Cardiac fibroblast (primary cell): ENCODE data around the gene HOXA7.
A peak's percentile ranks its signal among the peaks of the same experiment; 100 is the strongest.

Experiments used
- DNase-seq, 2 donors: peaks; one replicate each; pipeline versions ENCODE4 v3.0.0 to v3.0.0-alpha.2; 2010; ENCODE audit warnings: low read depth in 2 of 2
- H3K4me3 ChIP-seq, 2 donors: replicated peaks in 1 of 2; 1 replicate in 1 of 2; 2 replicates in 1 of 2; pipeline ENCODE4 v1.5.1; 2011; ENCODE audit warnings: low read depth in 2 of 2, low read length in 2 of 2, mild to moderate bottlenecking in 2 of 2, moderate library complexity in 1 of 2
- CTCF ChIP-seq: IDR thresholded peaks from one replicate; pipeline ENCODE4 v1.5.1; 2011; ENCODE audit warnings: low read depth, mild to moderate bottlenecking, low read length, inconsistent platforms

Gene HOXA7

GRCh38 chr7:27163288-27164044 lies 7.0 kb upstream of the HOXA7 start:
- DNase-seq = no peak
- no peak overlapping the region for H3K4me3 ChIP-seq
- TF ChIP-seq CTCF = no peak

GRCh38 chr7:27162561-27163287 lies 6.2 kb upstream of the HOXA7 start:
- DNase-seq = no peak
- no peak overlapping the region for H3K4me3 ChIP-seq
- no peak for TF ChIP-seq CTCF

GRCh38 chr7:27161721-27162560 lies 5.5 kb upstream of the HOXA7 start:
- no peak for DNase-seq
- TF ChIP-seq CTCF = no peak
- H3K4me3 ChIP-seq = no peak overlapping the region

GRCh38 chr7:27161214-27161720 lies 4.8 kb upstream of the HOXA7 start:
- peak overlapping the region; percentile 43 to 48 for H3K4me3 ChIP-seq
- TF ChIP-seq CTCF = no peak
- no peak for DNase-seq

- peak; percentile 97 for TF ChIP-seq CTCF
- H3K4me3 ChIP-seq = peak overlapping the region; percentile 43 to 48
- peak; percentile 76 to 85 for DNase-seq
Measured at GRCh38 chr7:27160546-27161213, 4.2 kb upstream of the HOXA7 start.

GRCh38 chr7:27160145-27160545 lies 3.7 kb upstream of the HOXA7 start:
- DNase-seq = no peak
- TF ChIP-seq CTCF = no peak
- no peak overlapping the region for H3K4me3 ChIP-seq
